Right lobe of liver (tissue), 6 donors: ENCODE results near the gene KRT8. TPM values are rescaled to one million over a fixed set of nuclear protein-coding genes. Genes with fewer than 3 reads are reported as not detected.

ENCODE experiments used
- ATAC-seq, 4 donors: fragments of 200-7000 bp; cut with Tn5 transposase; one replicate each; pipeline ENCODE4 v1.9.1; 2020; ENCODE audit warnings: mild to moderate bottlenecking in 4 of 4, moderate library complexity in 4 of 4
- DNase-seq, 3 donors: peaks; one replicate each; pipeline ENCODE4 v3.0.0-alpha.2; 2020
- H3K27ac ChIP-seq, 3 donors: fragments of 200-600 bp; one replicate each; pipeline ENCODE4 v1.8.0; 2022
- H3K27me3 ChIP-seq, 2 donors: fragments of 200-600 bp; one replicate each; pipeline ENCODE4 v1.8.0; 2022
- H3K36me3 ChIP-seq, 4 donors: fragments of 200-600 bp; sonication (generic) in 1 of 4; one replicate each; pipeline versions ENCODE4 v1.5.1 to v1.8.0; 2017 to 2022; ENCODE audit warnings: control low read depth in 1 of 4
- H3K4me1 ChIP-seq, 4 donors: fragments of 200-600 bp; sonication (generic) in 1 of 4; one replicate each; pipeline versions ENCODE4 v1.5.1 to v1.8.0; 2017 to 2022; ENCODE audit warnings: control low read depth in 1 of 4
- H3K4me3 ChIP-seq, 3 donors: fragments of 200-600 bp; one replicate each; pipeline ENCODE4 v1.8.0; 2022
- H3K9me3 ChIP-seq, 4 donors: fragments of 200-600 bp; sonication (generic) in 1 of 4; one replicate each; pipeline versions ENCODE4 v1.5.1 to v1.8.0; 2017 to 2022; ENCODE audit warnings: control low read depth in 1 of 4
- POLR2A ChIP-seq: fragments of 450-650 bp; IDR thresholded peaks from one replicate; pipeline ENCODE4 v1.6.1; 2017; ENCODE audit warnings: antibody characterized with exemption, mild to moderate bottlenecking
- WGBS: methylation state at CpG from one replicate; pipeline ENCODE4 v1.1.6; 2018; ENCODE audit warnings: low coverage, low lambda C conversion rate; ENCODE audit not compliant: insufficient coverage; ENCODE audit errors: missing lambda C conversion rate; 5-methylcytosine and 5-hydroxymethylcytosine counted together
- intact Hi-C, 2 donors: fragments of 100-400 bp; cut with DNase I; formaldehyde crosslinking; loops; one replicate each; pipeline versions ENCODE4 v1.11.2 to v1.14.1; 2022
- total RNA-seq, 6 experiments: library from RNA; depleted of rRNA in 2 of 6; stranded (reverse); fragments of >200 nt in 2 of 6; fragmentation: NEBNext Ultra II Directional in 3 of 6; extraction: Animal tissue kit (Norgen Biotek cat#: 25700) in 3 of 6; gene quantifications; one replicate each; pipeline versions ENCODE4 v1.1.0 to v1.2.4, GENCODE V29; 2016 to 2023
- TF ChIP-seq, protein P1 (sequence below), 4 donors: fragments of 200-600 bp in 3 of 4; fragments of 450-650 bp in 1 of 4; IDR thresholded peaks; one replicate each; pipeline versions ENCODE4 v1.5.1 to v1.8.0; 2016 to 2022; ENCODE audit warnings: antibody characterized with exemption in 4 of 4, mild to moderate bottlenecking in 2 of 4
- donor health status: DM: no; HTN: yes; CAD: no.
- donor health status: DM: no; HTN: no; CAD: no.
- donor health status: DM: no; HTN: no; CAD: no.
- donor health status: DM: no; HTN: yes; CAD: no.
- donor health status: DM: no; HTN: yes; CAD: no.

Gene KRT8
- total RNA-seq, 6 experiments from 2014 or later: 149 to 1,003 (median 436) TPM

DNA sequence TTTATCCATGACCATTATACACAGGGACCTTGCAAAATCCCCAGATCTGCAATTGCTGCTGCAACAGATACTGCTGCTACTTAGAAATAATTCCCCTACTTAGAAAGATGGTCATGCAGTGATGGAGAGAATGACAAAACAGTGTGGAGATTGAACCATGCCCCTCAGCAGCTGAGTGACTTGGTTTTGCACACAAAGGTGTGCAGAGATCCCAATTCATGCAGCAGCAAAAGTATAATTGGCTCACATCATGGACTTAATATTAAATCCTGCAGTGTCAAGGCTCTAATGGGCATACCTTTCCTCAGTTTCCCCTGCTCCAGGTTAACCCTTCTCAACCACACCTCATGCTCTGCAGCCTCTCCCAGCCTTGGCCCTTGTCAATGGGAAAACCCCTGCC is 53.1 kb downstream of the KRT8 start:
- intact Hi-C loops: no loop called here
- DNase-seq (no peak), ATAC-seq (no peak)
- TF ChIP-seq, protein P1, sequence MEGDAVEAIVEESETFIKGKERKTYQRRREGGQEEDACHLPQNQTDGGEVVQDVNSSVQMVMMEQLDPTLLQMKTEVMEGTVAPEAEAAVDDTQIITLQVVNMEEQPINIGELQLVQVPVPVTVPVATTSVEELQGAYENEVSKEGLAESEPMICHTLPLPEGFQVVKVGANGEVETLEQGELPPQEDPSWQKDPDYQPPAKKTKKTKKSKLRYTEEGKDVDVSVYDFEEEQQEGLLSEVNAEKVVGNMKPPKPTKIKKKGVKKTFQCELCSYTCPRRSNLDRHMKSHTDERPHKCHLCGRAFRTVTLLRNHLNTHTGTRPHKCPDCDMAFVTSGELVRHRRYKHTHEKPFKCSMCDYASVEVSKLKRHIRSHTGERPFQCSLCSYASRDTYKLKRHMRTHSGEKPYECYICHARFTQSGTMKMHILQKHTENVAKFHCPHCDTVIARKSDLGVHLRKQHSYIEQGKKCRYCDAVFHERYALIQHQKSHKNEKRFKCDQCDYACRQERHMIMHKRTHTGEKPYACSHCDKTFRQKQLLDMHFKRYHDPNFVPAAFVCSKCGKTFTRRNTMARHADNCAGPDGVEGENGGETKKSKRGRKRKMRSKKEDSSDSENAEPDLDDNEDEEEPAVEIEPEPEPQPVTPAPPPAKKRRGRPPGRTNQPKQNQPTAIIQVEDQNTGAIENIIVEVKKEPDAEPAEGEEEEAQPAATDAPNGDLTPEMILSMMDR (IDR thresholded peaks at IDR 0.05): no peak
- TF ChIP-seq POLR2A: no peak
- H3K27me3 ChIP-seq: no peaks in the 10 kb centered on the region
- H3K27ac ChIP-seq: no peak overlapping the region
- H3K4me1 ChIP-seq: no peaks in the 10 kb centered on the region
- no peaks in the 10 kb centered on the region for H3K36me3 ChIP-seq
- H3K4me3 ChIP-seq: no peak overlapping the region
- no peaks in the 10 kb centered on the region for H3K9me3 ChIP-seq

DNA sequence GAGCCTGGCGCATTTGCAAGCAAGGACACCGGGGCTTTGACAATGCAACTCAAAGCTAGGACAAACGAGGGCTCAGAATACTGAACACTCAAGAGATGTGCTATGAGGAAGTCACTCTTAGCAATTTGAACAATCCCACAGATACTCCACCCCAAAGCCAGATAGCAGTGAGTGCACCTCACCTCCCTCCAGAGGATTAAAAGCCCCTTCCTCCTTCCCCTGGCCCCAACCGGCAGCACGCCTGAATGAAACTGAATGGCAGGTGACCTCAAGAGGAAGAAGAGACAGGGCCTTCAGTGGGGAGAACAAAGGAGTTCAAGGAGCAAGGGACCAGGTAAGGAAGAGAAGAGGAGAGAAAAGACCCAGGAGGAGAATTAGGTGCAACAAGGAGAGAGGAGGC is 54.2 kb downstream of the KRT8 start:
- DNase-seq: no peak

DNA sequence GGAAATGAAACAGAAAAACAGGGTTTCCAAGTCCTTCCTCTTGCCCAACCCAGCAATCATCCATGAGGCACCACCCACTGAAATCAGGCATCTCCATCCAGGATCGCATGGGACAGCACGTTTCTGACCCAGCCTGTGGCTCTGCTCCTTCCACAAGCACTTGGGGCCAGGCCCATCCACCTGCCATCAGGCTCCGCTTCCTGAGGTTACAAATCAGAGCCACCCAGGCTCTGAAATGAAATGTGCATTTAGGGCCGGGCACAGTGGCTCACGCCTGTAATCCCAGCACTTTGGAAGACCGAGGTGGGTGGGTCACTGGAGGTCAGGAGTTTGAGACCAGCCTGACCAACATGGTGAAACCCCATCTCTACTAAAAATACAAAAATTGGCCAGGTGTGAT is 55.4 kb downstream of the KRT8 start:
- WGBS: 74% methylated on average over 6 of the region's 6 CpGs
- no peak overlapping the region for H3K4me3 ChIP-seq
- intact Hi-C loops: no loop called here
- H3K27me3 ChIP-seq: no peaks in the 10 kb centered on the region
- no peaks in the 10 kb centered on the region for H3K9me3 ChIP-seq
- DNase-seq: no peak
- no peaks in the 10 kb centered on the region for H3K36me3 ChIP-seq
- H3K27ac ChIP-seq: no peak overlapping the region
- no peak for TF ChIP-seq POLR2A
- H3K4me1 ChIP-seq: no peaks in the 10 kb centered on the region
- ATAC-seq: no peak

More for the DNA sequence above, 54.2 kb downstream of the KRT8 start:
- Histone ChIP-seq H3K9me3 (no peaks in the 10 kb centered on the region), H3K4me1 (no peaks in the 10 kb centered on the region), H3K27me3 (no peaks in the 10 kb centered on the region), H3K27ac (no peak overlapping the region), H3K36me3 (no peaks in the 10 kb centered on the region), H3K4me3 (no peak overlapping the region)
- intact Hi-C loops: no loop called here
- TF ChIP-seq, protein P1 (IDR thresholded peaks at IDR 0.05): no peak
- no peak for TF ChIP-seq POLR2A
- ATAC-seq: no peak
- WGBS: 20% methylated on average over 1 of the region's 5 CpGs

DNA sequence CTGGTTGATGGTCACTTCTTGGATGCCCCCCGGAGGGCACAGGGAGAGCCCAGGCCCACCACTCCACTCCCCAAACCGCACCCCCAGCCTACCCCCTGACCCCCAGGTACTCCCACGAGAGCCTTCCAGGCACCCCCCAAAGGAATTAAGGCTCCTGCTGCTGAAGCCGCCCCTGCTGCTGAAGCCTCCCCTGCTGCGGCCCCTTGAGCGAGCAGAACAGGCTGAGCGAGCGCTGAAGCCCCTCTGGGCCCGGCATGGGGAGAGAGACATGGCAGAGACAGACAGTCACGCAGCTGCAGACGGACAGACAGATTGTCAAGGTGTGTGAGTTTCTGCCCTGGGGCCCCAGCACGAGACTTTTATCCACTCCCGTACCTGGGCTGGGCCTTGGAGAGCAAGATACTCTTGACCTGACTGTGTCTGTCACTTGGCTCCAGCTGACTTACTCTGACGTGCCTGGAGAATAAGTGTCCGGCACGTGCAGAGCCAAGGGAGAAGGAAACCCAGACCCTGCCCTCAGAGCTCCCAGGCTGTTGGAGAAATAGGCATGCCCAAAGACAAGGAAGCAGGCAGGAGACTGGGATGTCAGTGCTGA is 56.1 kb downstream of the KRT8 start, which contains the start of gene KRT78:
KRT78 (minus strand) TSS at position 334 of the 595 bp plus-strand sequence; CDS start at position 270, 64 bp downstream.
- Histone ChIP-seq H3K4me1 (no peaks in the 10 kb centered on the region), H3K4me3 (no peak within 1 kb of the TSS), H3K9me3 (no peaks in the 10 kb centered on the region), H3K36me3 (no peaks in the 10 kb centered on the region), H3K27me3 (no peaks in the 10 kb centered on the region), H3K27ac (no peak within 1 kb of the TSS)
- 53% methylated on average over 2 of the region's 16 CpGs for WGBS
- ATAC-seq: no peak
- TF ChIP-seq, protein P1 (IDR thresholded peaks at IDR 0.05): no peak
- no peak for TF ChIP-seq POLR2A
- intact Hi-C loops: no loop called here
- DNase-seq: no peak

DNA sequence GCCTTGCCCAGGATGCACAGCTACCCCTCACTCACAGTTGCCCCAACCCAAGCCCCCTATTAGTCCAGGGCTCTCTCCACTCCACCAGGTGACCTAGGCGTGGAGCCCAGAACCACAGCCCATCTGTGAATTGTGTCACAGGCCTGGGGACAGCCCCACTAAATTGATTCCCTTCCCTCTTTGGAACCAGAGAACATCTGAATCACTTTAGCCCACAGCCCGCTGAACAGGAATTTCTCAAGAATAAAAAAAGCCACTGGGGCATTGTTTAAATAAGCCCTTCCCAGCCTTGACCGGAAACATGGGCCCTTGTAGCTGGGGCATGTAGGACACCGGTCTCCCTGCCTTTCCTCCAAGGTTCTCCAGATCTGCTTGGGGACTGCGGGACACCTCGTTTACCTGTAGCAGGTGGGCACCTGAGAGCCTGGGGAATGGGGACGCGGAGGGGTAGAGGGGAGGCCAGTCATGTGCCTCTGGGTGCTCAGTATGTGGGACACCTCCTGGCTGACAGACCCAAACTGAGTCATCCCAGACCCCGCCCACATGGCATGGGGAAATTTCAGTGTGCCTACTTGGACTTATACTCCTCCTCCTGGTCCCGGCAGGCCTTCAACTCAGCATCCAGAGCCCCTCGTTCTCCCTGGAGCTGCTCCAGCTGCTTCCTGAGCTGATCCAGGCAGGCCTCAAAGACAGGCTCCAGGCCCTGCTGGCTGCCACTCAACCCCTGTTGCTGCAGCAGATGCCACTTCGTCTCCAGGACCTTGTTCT is 57.4 kb downstream of the KRT8 start:
- Histone ChIP-seq H3K4me3 (no peak overlapping the region), H3K9me3 (no peaks in the 10 kb centered on the region), H3K27ac (no peak overlapping the region), H3K27me3 (no peaks in the 10 kb centered on the region), H3K36me3 (no peaks in the 10 kb centered on the region), H3K4me1 (no peaks in the 10 kb centered on the region)
- ATAC-seq (no peak), DNase-seq (no peak)
- intact Hi-C loops: no loop called here
- TF ChIP-seq, protein P1 (IDR thresholded peaks at IDR 0.05): no peak
- 76% methylated on average over 5 of the region's 12 CpGs for WGBS
